Measurements from ENCODE around the gene CLCN4.

Gene CLCN4

DNA sequence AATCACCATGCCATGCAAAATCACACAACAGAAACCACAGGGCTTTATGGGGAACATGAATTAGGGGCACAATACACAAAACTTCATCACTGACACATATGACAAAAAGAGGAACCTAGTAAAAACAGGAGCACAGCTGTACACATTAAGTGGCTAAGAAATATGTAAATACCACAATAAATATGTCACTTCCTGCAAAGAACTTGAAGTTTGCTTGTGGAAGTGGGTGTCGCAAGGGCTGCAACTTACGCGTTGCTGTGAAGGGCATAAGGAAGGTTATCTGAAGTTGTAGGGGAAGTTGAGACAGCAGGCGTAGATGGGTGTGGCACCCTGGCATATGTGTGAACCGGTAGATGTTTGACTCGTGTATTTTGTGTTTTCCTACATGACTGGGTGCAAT is 42.4 kb downstream of the CLCN4 start:
- DNase-seq = peak; percentile 22

DNA sequence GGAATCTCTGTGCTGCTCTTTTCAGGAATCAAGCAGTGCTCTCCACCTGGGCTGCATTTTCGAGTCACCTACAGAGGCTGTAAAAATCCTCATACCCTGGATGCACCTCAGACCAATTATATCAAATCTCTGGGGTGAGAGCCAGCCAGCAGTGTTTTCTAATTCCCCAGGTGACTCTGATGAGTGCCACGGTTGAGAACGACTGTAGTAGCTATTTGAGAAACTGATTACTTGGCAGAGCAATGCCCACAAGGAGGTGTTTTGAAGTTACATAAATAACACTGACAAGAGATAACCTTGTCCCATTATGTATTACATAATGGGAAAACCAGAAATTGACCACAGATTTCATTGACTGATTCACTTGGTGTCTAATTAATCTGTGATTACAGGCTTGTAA is 46.8 kb downstream of the CLCN4 start:
- no peak for DNase-seq

DNA sequence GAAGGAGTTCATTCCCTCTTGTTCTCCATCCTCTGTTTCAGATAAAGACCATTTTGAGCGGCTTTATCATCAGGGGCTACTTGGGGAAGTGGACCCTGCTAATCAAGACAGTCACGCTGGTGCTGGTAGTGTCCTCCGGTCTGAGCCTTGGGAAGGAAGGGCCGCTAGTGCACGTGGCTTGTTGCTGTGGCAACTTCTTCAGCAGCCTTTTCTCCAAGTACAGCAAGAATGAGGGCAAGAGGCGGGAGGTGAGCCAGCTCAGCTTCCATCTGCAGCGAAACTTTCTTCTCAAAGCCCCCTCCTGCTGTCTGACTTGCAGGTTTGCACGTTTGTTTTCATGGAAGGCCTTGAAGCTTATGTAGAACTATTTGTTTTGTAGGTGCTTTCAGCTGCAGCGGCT is 49.5 kb downstream of the CLCN4 start:
- DNase-seq = no peak

DNA sequence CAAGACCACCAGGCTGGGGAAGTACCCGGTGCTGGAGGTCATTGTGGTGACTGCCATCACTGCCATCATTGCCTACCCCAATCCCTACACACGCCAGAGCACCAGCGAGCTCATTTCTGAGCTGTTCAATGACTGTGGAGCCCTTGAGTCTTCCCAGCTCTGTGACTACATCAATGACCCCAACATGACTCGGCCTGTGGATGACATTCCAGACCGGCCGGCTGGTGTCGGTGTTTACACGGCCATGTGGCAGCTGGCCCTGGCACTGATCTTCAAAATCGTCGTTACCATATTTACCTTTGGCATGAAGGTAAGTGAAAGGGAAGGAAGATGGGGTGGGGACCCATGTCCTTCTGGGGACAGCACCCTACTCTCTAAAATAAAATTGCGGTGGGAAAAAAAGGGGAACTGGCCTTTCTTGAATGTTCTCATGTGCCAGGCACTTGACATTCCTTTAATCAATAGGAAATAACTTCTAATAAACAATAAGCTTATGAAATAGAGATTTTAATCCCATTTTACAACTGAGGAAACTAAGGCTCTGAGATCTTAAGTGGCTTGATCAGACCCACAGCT is 51.6 kb downstream of the CLCN4 start:
- no peak for DNase-seq

DNA sequence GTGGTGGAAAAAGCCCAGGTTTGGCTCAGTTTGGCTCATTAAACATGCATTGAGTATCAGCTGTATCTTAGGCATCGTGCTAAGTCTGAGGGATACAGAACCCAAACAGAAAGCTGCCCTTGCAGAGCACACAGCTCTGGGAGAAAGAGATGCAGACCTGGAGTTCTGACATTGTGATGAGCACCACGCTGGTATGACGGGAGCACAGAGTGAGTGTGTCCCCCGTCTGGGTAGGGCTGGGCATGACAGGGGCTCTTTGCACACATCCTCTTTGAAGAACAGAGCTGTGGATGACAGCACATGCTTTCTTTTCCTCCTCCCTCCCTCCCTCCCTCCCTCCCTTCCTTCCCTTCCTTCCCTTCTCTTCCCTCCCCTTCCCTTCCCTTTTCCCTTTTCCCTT is 52.2 kb downstream of the CLCN4 start:
- DNase-seq = no peak

DNA sequence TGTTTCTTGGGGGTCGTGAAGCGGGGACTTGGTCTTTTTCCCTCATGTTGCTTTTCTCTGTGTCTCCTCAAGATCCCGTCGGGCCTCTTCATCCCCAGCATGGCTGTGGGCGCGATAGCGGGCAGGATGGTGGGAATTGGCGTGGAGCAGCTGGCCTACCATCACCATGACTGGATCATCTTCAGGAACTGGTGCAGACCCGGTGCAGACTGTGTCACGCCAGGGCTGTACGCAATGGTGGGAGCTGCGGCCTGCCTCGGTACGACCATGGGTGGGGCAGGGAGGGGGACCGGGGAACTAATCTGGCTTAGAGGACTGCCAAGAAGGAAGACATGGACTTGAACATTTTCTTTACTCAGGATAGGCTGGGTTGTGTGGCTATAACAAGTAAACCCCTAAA is 55.6 kb downstream of the CLCN4 start:
- no peak for DNase-seq

DNA sequence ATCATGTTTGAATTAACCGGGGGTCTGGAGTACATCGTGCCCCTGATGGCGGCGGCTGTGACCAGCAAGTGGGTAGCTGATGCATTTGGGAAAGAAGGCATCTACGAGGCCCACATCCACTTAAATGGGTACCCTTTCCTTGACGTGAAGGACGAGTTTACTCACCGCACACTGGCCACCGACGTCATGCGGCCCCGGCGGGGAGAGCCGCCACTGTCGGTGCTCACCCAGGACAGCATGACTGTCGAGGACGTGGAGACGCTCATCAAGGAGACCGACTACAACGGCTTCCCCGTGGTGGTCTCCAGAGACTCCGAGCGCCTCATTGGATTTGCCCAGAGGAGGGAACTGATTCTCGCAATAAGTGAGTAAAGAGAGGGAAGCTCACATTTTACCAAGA is 56.9 kb downstream of the CLCN4 start:
- no peak for DNase-seq

DNA sequence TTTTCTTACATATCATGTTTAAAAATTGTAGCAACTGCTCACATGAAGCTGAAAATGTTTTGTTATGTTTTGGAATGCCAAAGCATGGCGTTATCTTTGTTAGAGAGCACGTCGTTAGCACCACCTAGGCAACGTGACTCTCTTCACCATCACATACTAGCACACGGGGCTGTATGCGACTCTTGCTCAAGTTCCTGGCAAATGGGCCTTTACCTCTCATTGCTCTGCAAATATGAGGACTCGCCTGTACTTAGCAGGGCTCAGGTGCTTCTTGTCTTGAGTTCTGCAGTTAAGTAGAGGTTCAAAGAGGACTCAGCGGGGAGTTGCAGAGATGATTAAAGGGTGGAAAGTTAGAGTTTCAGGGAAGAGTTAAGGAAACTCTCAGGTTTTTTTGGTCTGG is 59.4 kb downstream of the CLCN4 start:
- no peak for DNase-seq

DNA sequence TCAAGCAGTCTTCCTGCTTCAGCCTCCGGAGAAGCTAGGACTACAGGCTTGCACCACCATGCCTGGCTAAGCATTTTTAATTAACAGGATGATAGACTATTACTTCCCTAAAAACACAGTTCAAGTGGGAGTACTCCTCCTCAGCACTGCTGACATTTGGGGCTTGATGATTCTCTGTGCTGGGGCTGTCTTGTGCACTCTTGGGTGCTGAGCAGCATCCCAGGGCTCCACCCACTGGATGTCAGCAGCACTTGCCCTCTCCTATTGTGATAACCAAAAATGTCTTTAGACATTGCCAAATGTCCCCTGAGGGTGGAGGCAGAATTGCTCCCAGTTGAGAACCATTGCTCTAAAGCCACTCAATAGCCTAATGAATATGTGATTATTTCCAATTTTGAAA is 60.4 kb downstream of the CLCN4 start:
- DNase-seq = no peak

DNA sequence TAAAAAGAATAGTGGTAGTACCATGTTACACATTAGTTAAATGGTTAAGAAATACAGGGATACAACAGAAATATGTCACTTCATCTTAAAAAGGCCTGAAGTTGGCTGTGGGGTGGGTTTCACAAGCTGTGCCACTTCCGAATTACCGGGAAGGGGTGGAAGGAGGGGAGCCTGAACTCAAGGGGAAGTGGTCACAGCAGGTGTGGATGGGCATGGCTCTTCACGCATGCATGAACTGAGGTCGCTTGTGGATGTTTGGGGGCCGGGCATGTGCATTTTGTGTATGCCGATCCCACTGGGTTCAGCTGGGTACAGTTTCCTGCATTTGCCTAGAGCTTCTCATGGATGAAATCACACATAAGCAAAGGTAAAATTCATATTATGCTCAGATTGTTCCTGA is 64.9 kb downstream of the CLCN4 start:
- DNase-seq = no peak

DNA sequence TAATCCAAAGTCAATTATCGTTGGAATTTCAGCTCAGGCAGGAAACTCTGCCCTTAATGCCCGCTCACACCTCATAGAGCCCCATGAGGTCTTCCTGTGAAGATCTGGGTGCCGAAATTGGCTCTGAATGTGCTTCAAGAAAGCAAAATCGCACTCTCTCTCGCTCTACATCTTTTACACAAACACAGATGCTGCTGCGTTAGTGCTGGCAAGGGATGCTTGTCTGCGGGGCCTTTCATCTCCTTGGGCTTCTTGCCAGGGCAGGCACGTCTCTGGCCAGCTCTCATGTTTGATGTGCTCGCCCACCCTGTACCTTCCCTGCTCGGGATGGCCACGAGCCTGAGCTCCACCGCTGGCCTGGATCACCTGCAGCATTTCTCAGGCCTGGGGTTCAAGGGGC is 66.5 kb downstream of the CLCN4 start:
- no peak for DNase-seq

DNA sequence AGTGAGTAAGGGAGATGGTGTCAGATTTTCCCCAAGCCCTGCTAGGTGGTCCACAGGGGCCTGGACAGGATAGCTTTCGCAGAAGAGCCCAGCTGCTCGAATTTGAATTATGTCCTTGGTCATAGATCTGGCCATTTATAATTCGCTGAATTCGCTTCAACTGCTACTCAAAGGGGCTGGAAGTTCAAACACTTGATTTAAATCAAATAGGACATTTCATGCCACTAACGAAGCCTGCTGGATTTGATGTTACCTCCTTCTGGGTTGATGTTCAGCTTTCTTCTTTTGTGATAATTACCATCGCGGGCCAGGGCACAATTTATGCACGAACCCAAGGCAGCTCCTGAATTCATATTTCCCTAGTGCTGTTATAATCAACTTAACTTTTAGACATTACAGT is 67.0 kb downstream of the CLCN4 start:
- no peak for DNase-seq

DNA sequence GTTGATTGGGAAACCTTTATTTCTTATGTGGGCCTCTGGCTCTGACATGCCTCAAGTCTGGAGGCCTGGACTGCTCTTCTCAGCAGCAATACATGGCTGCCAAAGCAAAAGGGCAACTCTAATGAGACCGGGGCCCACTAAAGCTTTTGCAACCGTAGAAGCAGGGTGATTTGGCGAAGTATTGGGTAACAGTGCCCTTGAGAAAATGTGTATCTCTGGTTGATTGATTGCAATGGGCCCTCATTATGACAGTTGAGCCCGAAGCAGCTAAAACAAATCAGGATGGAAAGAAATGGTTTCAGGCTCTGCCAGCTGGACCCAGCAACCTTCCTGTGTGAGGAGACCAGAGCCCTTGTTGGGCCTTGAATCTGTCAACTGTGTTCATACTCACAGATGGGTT is 73.4 kb downstream of the CLCN4 start:
- no peak for DNase-seq

DNA sequence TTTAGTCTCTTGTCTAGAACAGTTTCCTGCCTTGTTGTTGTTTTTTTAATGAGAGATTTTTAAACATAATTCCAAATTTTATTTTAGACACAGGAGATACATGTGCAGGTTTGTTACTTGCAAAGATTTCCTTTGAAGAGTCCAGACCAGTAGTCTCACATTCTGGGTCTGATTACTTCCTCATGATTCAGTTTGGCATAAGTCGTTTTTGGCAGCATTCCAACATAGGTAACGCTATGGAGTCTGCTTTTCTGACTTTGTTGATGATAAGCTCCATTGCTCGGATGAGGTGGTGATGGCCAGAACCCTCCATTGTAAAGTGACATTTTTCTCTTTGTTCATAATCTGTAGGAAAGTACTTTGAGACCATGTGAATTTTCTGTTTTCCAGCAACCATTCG is 74.7 kb downstream of the CLCN4 start:
- no peak for DNase-seq

DNA sequence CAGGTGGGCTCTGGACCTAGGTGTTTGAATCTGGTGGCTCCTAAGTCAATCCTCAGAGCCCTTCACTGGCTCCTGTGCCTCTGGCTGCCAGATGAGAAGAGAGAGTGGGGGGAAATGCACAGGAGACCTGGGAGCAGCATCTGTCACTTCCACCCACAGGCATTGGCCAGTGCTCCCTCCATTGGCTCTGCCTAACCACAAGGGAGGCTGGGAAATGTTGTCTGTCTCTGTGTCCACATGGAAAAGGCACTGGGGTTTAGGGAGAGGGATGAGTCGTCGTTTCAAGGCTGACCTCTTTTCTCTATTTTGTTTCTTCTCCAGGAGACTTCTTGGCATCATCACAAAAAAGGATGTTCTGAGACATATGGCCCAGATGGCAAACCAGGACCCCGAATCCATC is 76.4 kb downstream of the CLCN4 start:
- no peak for DNase-seq

DNA sequence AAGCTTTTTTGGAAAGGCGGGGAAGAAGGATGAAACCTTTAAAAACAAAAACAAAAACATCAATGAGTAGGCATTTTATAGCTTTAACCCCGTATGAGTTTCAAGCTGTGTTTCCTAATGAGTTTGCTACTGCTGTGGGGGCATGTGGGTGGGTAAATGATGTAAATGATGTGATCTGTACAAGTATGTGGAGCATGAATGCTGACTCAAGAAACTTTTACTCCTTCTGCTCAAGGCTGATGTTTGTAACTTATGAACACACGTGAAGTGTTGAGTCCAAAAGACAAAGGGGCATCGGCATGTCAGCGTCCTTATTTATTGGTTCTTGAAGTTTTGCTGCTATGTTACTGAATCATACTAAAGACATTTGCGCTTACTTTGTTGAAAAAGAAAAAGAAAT is 76.9 kb downstream of the CLCN4 start:
- DNase-seq = no peak

DNA sequence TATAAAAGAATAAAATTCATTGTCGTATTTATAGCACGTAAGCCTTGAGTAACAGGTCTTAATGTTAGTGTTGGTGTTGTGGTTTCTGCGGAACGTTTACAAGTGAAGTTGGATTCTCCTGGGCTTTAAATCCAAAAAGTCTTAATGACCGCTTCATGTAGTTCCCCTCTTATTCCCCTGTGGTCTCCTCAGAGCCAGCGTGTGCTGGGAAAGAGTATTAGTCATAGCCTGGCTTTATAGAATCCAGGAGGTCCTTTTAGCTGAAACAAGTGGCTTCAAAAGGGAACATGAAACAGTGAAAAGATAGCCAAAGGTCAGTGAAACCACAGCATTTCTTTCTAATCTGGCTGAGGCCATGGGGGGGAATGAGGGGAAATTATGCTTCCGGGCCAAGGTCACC is 79.1 kb downstream of the CLCN4 start:
- DNase-seq = no peak

DNA sequence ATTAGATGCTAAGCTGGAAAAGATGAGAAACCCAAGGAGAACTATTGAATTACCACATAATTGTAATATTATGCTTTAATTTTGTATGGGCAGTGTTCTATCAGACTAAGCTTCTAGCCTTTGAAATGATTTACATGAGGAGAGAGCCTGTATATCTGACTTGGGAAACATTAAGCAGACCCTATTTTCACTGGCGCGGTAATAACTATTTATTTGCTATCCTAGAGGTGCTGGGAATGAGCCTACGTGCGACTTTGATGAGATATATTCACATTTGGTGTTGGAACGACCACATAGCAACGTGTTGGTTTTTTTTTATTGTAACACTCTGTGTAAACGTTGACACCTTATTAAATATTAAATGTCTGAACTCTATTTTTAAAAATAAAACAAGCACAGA is 80.5 kb downstream of the CLCN4 start:
- DNase-seq = no peak

DNA sequence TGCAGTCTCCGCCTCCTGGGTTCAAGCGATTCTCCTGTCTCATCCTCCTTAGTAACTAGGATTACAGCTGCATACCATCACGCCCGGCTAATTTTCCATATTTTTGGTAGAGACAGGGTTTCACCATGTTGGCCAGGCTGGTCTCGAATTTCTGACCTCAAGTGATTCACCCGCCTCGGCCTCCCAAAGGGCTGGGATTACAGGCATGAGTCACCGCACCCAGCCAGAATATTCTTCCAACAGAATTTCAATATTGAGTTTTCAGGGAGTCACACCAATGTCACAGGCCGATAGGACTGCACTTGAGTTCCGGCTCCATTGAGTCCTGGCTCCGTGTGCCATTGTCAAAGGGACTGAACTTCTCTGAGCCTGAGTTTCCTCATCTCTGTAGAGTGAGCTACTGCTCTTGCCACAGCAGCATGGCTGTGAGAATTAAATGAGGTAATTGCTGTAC is 82.9 kb downstream of the CLCN4 start:
- DNase-seq = no peak

DNA sequence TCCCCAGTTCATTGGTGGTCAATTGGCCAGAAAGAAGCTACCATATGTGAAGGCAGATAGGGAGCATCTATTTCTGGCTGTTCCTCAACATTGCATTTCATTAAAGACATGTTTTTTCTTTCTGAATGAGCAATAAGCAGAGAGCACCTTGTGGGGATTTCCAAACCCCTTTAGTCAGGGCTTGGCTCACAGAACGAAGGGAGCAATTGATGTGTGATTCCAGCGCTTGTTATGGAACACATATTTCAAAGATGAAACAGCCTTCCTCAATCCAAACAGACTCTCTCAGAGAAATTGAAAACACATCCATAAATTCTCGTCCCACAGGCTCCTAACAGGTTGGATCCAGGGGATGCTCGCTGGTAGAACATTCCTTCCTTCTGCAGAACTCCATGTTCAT is 84.1 kb downstream of the CLCN4 start:
- DNase-seq = no peak

DNA sequence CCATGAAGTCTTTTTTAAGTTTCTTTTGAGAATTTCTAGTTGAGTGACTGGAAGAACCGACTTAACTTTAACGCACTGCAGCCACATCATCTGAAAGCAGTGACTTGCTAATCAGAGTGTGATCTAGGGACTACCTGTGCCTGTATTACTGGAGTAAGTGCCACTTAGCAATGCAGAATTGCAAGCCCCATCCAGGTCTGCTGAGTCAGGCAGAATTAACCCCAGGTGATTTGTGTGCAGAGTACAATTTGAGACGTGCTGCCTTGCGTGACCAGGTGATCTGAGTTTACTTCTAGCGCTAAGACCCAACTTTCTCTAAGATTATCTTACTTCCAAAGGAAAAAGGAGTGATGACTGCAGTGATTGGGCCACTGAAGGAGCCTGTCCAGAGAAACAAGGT is 85.3 kb downstream of the CLCN4 start:
- no peak for DNase-seq

DNA sequence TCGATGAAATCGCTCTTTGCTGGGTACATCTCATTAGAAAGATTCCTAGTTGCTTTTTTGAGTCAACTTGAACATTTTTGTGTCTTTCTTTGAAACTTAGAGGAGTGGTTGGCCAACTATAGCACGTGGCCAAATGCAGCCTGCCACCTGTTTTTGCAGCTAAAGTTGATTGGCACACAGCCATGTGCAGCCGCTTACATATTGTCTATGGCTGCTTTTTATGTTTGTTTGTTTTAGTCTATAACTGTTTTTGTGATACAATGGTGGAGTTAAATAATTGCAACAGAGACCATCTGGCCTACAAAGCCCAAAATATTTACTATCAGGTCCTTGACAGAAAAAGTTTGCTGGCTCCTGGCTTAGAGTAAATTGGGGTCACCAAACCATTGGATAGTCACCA is 86.3 kb downstream of the CLCN4 start:
- no peak for DNase-seq

DNA sequence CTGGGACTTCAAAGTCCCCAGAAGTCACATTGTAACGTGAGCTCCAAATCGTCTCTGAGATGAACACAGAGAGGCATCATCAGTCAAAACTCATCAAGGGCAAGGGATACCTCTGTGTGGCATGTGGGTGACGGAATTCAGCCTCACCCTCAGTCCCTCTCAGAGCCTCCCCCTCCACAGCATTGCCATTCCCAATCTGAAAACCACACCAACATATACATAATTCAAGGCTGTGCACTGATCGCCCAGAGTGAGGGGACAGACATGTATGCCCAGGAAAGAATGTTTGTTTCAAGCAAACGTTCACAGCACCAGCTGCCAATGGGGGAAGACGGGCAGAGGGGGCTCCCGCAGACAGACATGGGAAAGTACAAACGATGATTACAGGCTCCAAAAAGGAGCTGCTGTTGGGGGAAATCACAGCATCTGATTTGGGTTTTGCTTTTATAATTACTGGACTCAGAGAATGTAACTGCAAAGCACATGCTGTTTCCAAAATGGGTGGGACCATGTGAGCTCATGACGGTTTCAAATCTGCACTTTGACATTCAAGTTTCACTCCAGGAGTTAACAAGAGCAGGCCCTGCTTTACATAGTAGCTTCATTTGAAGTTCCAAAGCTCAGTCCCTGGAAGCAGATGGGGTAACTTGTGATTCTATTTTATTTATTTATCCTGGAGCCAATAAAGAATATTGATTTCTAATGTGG is 88.3 kb downstream of the CLCN4 start:
- no peak for DNase-seq

DNA sequence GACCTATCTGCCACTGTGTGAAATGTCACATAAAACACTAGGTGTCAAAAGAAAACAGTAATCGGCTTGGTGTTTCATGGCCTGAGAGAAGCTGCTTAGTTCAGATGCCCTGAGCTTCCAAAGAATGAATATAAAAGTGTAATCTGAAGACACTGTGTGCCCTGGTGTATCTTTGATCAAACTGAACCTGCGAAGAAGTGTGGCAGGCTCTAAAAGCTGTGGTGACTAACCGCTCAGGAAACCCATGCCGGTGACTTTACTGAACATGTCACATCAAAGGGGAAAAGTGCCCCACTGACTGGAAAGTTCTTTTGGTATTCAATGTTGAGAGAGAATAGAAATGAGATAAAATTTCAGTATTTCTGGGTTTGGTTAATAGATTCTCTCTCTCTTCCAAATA is 89.1 kb downstream of the CLCN4 start:
- DNase-seq = no peak

DNA sequence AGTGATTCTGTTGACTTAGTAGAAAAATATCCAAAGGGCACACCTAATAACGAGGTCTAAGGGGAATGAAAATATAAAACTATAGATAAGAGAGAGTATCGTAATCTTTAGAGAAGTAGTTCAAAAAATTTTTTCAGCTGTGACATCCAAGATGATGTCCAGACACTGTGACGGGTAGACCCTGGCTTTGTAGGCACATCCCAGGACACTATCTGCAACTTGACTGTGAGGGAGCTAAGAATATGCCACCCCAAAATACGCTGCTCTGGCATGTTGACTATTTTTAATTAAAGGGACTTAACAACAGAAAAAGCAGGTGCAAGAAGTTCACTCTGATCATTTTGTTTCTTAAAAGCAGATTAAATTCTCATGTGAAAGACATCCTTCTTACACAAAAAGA is 89.5 kb downstream of the CLCN4 start:
- no peak for DNase-seq
